Measurements from ENCODE around the gene MS4A15. TPM values are rescaled to one million over a fixed set of nuclear protein-coding genes. Genes with fewer than 3 reads are reported as not detected.

Gene MS4A15
- total and polyA plus RNA-seq, 10 of the 15 experiments (the other 5 are each of a cell fraction or from before 2014, with no cell fraction given): 0.05 to 0.84 (median 0.45) TPM

GRCh38 chr11:60772666-60773065 is 16.0 kb downstream of the MS4A15 start:
- Histone ChIP-seq H3K4me2 (ENCODE audit: control insufficient read depth, insufficient read depth) (no peak overlapping the region), H2AFZ (ENCODE audit: control insufficient read depth, low read depth, low read length) (no peak overlapping the region), H3K27ac (ENCODE audit: control insufficient read depth, insufficient read depth) (no peak overlapping the region), H3K4me1 (ENCODE audit: control insufficient read depth, insufficient read depth, low read length) (peaks cover 11% of the 10 kb centered on the region), H3K36me3 (ENCODE audit: control insufficient read depth in 2 of 2, insufficient read depth in 2 of 2, low read length in 1 of 2) (no peaks in the 10 kb centered on the region), H3K9ac (ENCODE audit: control insufficient read depth, insufficient read depth, low read length) (no peak overlapping the region), H3K27me3 (replicated peaks in 1 of 2; ENCODE audit: control insufficient read depth in 2 of 2, insufficient read depth in 2 of 2, low read length in 1 of 2) (no peaks in the 10 kb centered on the region), H3K79me2 (ENCODE audit: control insufficient read depth, insufficient read depth, low read length) (no peaks in the 10 kb centered on the region), H3K9me3 (replicated peaks; ENCODE audit: control insufficient read depth, insufficient read depth, low read length) (no peaks in the 10 kb centered on the region; the same call in 2 of the 3 replicates), H4K20me1 (ENCODE audit: control insufficient read depth, insufficient read depth) (no peaks in the 10 kb centered on the region; the same call in 1 of the 2 replicates), H3K4me3 (no peak overlapping the region)
- WGBS (ENCODE audit: insufficient coverage, insufficient replicate concordance, low lambda C conversion rate, missing lambda C conversion rate): 89% methylated on average over 8 of the region's 8 CpGs
- no peak for ATAC-seq
- intact Hi-C loops (cut with micrococcal nuclease; ENCODE audit: unreplicated experiment) (no loop called here), in situ Hi-C loops (cut with MboI) (loop anchor here (5.0 to 25.0 kb wide), 2 partner anchors 120 to 1585 kb away; no protein-coding TSS in a partner anchor)
- ChIA-PET RAD21 (ENCODE audit: unreplicated experiment) (interaction anchor here (0.8 to 8.4 kb wide), 2 partner anchors 9 to 115 kb away, joined by 3 to 119 read pairs; no protein-coding TSS in a partner anchor), SMC1A (ENCODE audit: uncharacterized antibody, unreplicated experiment) (interaction anchor here (12.5 kb wide), 1 partner anchor 9 kb away, joined by 143 read pairs; no protein-coding TSS in a partner anchor), CTCF (interaction anchor here (0.5 to 4.1 kb wide), 6 partner anchors 10 to 508 kb away, joined by 3 to 26 read pairs (median 4); no protein-coding TSS in a partner anchor), POLR2A (interaction anchor here (1.0 kb wide), 1 partner anchor 8 kb away, joined by 3 read pairs; no protein-coding TSS in a partner anchor)
- DNase-seq (ENCODE audit: low read depth, low spot score): no peak
- no peak for FAIRE-seq
- TF ChIP-seq BCL11A (IDR thresholded peaks at IDR 0.05; ENCODE audit: low read depth, low read length) (no peak), SMARCA5 (IDR thresholded peaks at IDR 0.05) (no peak), ZSCAN29 (IDR thresholded peaks at IDR 0.05) (no peak), CHD1 (IDR thresholded peaks at IDR 0.05; ENCODE audit: low read depth, low read length) (no peak), CBX5 (IDR thresholded peaks at IDR 0.05; ENCODE audit: low read depth) (no peak), ZNF24 (IDR thresholded peaks at IDR 0.05) (no peak), PAX8 (IDR thresholded peaks at IDR 0.05) (no peak), SPI1 (IDR thresholded peaks at IDR 0.05; ENCODE audit: borderline replicate concordance, insufficient read depth, low read depth, low read length) (no peak), POLR2AphosphoS2 (IDR thresholded peaks at IDR 0.05; ENCODE audit: low read depth, low read length) (no peak), NRF1 (conservative IDR thresholded peaks at IDR 0.05; ENCODE audit: low read depth, low read length) (no peak), FOXM1 (IDR thresholded peaks at IDR 0.05; ENCODE audit: low read depth, low read length) (no peak), POLR2AphosphoS5 (IDR thresholded peaks at IDR 0.05; ENCODE audit: low read length) (no peak), MTA3 (IDR thresholded peaks at IDR 0.05; ENCODE audit: borderline replicate concordance, low read length) (no peak), BACH1 (IDR thresholded peaks at IDR 0.05; ENCODE audit: borderline replicate concordance) (no peak)
- TF ChIP-seq, protein P1, sequence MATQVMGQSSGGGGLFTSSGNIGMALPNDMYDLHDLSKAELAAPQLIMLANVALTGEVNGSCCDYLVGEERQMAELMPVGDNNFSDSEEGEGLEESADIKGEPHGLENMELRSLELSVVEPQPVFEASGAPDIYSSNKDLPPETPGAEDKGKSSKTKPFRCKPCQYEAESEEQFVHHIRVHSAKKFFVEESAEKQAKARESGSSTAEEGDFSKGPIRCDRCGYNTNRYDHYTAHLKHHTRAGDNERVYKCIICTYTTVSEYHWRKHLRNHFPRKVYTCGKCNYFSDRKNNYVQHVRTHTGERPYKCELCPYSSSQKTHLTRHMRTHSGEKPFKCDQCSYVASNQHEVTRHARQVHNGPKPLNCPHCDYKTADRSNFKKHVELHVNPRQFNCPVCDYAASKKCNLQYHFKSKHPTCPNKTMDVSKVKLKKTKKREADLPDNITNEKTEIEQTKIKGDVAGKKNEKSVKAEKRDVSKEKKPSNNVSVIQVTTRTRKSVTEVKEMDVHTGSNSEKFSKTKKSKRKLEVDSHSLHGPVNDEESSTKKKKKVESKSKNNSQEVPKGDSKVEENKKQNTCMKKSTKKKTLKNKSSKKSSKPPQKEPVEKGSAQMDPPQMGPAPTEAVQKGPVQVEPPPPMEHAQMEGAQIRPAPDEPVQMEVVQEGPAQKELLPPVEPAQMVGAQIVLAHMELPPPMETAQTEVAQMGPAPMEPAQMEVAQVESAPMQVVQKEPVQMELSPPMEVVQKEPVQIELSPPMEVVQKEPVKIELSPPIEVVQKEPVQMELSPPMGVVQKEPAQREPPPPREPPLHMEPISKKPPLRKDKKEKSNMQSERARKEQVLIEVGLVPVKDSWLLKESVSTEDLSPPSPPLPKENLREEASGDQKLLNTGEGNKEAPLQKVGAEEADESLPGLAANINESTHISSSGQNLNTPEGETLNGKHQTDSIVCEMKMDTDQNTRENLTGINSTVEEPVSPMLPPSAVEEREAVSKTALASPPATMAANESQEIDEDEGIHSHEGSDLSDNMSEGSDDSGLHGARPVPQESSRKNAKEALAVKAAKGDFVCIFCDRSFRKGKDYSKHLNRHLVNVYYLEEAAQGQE (IDR thresholded peaks at IDR 0.05; ENCODE audit: low read depth, low read length): no peak
- BruUV-seq (replicated peaks): no TSS peak

Data from GM12878 (cell line).